H1 (cell line): ENCODE results near the gene PIBF1. TPM values are rescaled to one million over a fixed set of nuclear protein-coding genes. Genes with fewer than 3 reads are reported as not detected.
A peak's percentile ranks its signal among the peaks of the same experiment; 100 is the strongest.

ENCODE experiments used
- CTCF ChIA-PET: fragments of 300-600 bp; sonication (Branson Sonifier 250); formaldehyde crosslinking; loops from one replicate; lab custom pipeline; 2021; ENCODE audit not compliant: partially characterized antibody; lab: Charles Lee
- POLR2A ChIA-PET: fragments of 300-600 bp; sonication (Branson Sonifier 250); formaldehyde crosslinking; loops from one replicate; lab custom pipeline; 2021; ENCODE audit warnings: inconsistent platforms; ENCODE audit not compliant: partially characterized antibody; lab: Charles Lee
- DNase-seq, 2 experiments: peaks; one replicate each; pipeline versions ENCODE4 v3.0.0 to v3.0.0-alpha.2; 2010 to 2022; ENCODE audit warnings: low spot score in 2 of 2, low read depth in 1 of 2, mixed read lengths in 1 of 2
- FAIRE-seq: peaks from 2 replicates; lab custom pipeline; 2011; peaks lifted over from hg19 to GRCh38; lab: Jason Lieb, UNC
- H2AFZ ChIP-seq: 2 replicates; pipeline ENCODE4 v1.8.1; 2012; ENCODE audit warnings: low read length, inconsistent platforms
- H2AK5ac ChIP-seq: 2 replicates; pipeline ENCODE4 v1.6.1; 2013; ENCODE audit warnings: low read depth, low read length
- H2BK120ac ChIP-seq: replicated peaks from 2 replicates; pipeline ENCODE3; 2013; ENCODE audit warnings: low read depth, low read length, inconsistent platforms
- H2BK12ac ChIP-seq: 2 replicates; pipeline ENCODE4 v1.6.1; 2013; ENCODE audit warnings: low read depth, low read length
- H2BK15ac ChIP-seq: 2 replicates; pipeline ENCODE4 v1.6.1; 2013; ENCODE audit warnings: low read length
- H2BK20ac ChIP-seq: 2 replicates; pipeline ENCODE4 v1.6.1; 2013; ENCODE audit warnings: low read length
- H2BK5ac ChIP-seq: 2 replicates; pipeline ENCODE4 v1.6.1; 2013; ENCODE audit warnings: low read depth, low read length
- H3K14ac ChIP-seq: 2 replicates; pipeline ENCODE4 v1.6.1; 2013; ENCODE audit warnings: inconsistent platforms; ENCODE audit not compliant: insufficient read length
- H3K18ac ChIP-seq: 2 replicates; pipeline ENCODE4 v1.6.1; 2013; ENCODE audit warnings: low read length; ENCODE audit errors: extremely low read depth
- H3K23ac ChIP-seq: 2 replicates; pipeline ENCODE4 v1.6.1; 2013; ENCODE audit warnings: inconsistent platforms; ENCODE audit not compliant: insufficient read length
- H3K23me2 ChIP-seq: 2 replicates; pipeline ENCODE4 v1.6.1; 2013; ENCODE audit warnings: low read depth, low read length
- H3K27ac ChIP-seq: 2 replicates; pipeline ENCODE4 v1.6.1; 2011; ENCODE audit warnings: low read depth, low read length, inconsistent platforms
- H3K27me3 ChIP-seq, 4 experiments: replicated peaks in 1 of 4; 1 replicate in 1 of 4; 2 replicates in 3 of 4; pipeline versions ENCODE4 v1.6.1 to v1.8.1; 2011 to 2013; ENCODE audit warnings: low read length in 3 of 4, mild to moderate bottlenecking in 3 of 4, inconsistent platforms in 2 of 4, mixed read lengths in 2 of 4, moderate library complexity in 1 of 4; ENCODE audit not compliant: control insufficient read depth in 3 of 4, insufficient read depth in 3 of 4; ENCODE audit errors: extremely low read depth in 1 of 4
- H3K36me3 ChIP-seq, 4 experiments: 2 replicates each; pipeline versions ENCODE4 v1.6.1 to v1.8.1; 2011 to 2013; ENCODE audit warnings: mild to moderate bottlenecking in 4 of 4, low read length in 3 of 4, moderate library complexity in 2 of 4, control low read depth in 1 of 4, inconsistent platforms in 1 of 4; ENCODE audit not compliant: insufficient read depth in 4 of 4, control insufficient read depth in 2 of 4
- H3K4ac ChIP-seq: replicated peaks from 2 replicates; pipeline ENCODE3; 2013; ENCODE audit warnings: low read length, low read depth, mixed read lengths, inconsistent platforms; ENCODE audit not compliant: insufficient read length
- H3K4me1 ChIP-seq, 4 experiments: replicated peaks in 1 of 4; 1 replicate in 1 of 4; 2 replicates in 3 of 4; pipeline versions ENCODE4 v1.6.1 to v1.8.1; 2011 to 2013; ENCODE audit warnings: low read length in 3 of 4, inconsistent platforms in 2 of 4, mixed read lengths in 1 of 4; ENCODE audit not compliant: insufficient read depth in 4 of 4, control insufficient read depth in 3 of 4
- H3K4me2 ChIP-seq, 2 experiments: 2 replicates each; pipeline versions ENCODE4 v1.6.1 to v1.8.1; 2011 to 2013; ENCODE audit warnings: low read depth in 2 of 2, low read length in 2 of 2, control low read depth in 1 of 2, inconsistent platforms in 1 of 2, mild to moderate bottlenecking in 1 of 2; ENCODE audit not compliant: insufficient read depth in 1 of 2
- H3K4me3 ChIP-seq, 4 experiments: fragments of 200-600, 300-600 bp in 1 of 4; sonication (generic), shearing (Covaris generic), sonication (Bioruptor Twin) in 1 of 4; 2 replicates each; pipeline versions ENCODE4 v1.5.1 to v1.8.1; 2011 to 2016; ENCODE audit warnings: low read length in 4 of 4, low read depth in 3 of 4, control low read depth in 2 of 4, inconsistent platforms in 2 of 4, mild to moderate bottlenecking in 2 of 4, mixed read lengths in 1 of 4, moderate library complexity in 1 of 4; ENCODE audit not compliant: insufficient read depth in 2 of 4; ENCODE audit errors: extremely low read depth in 1 of 4
- H3K56ac ChIP-seq: replicated peaks from 2 replicates; pipeline ENCODE3; 2013; ENCODE audit warnings: low read depth, mild to moderate bottlenecking, mixed read lengths, low read length, inconsistent platforms; ENCODE audit not compliant: insufficient read length
- H3K79me1 ChIP-seq: 2 replicates; pipeline ENCODE4 v1.6.1; 2013; ENCODE audit warnings: low read depth, low read length, control low read depth
- H3K79me2 ChIP-seq, 2 experiments: 2 replicates each; pipeline versions ENCODE4 v1.6.1 to v1.8.1; 2012 to 2013; ENCODE audit warnings: low read length in 2 of 2, mild to moderate bottlenecking in 2 of 2, inconsistent platforms in 1 of 2; ENCODE audit not compliant: insufficient read depth in 2 of 2, control insufficient read depth in 1 of 2
- H3K9ac ChIP-seq, 4 experiments: replicated peaks in 1 of 4; 1 replicate in 1 of 4; 2 replicates in 3 of 4; pipeline versions ENCODE4 v1.6.1 to v1.8.1; 2011 to 2013; ENCODE audit warnings: low read depth in 3 of 4, low read length in 3 of 4, control low read depth in 2 of 4, mild to moderate bottlenecking in 2 of 4, moderate library complexity in 2 of 4, inconsistent platforms in 1 of 4; ENCODE audit errors: extremely low read depth in 1 of 4
- H3K9me3 ChIP-seq, 2 experiments: 2 replicates each; pipeline versions ENCODE4 v1.6.1 to v1.8.1; 2012 to 2013; ENCODE audit warnings: mild to moderate bottlenecking in 2 of 2, moderate library complexity in 2 of 2, control low read depth in 1 of 2, inconsistent platforms in 1 of 2, low read depth in 1 of 2, low read length in 1 of 2, mixed read lengths in 1 of 2; ENCODE audit not compliant: insufficient read depth in 2 of 2
- H4K20me1 ChIP-seq, 2 experiments: replicated peaks in 1 of 2; 2 replicates each; pipeline versions ENCODE3 to v1.8.1; 2011 to 2013; ENCODE audit warnings: inconsistent platforms in 2 of 2, low read length in 2 of 2, mild to moderate bottlenecking in 1 of 2; ENCODE audit not compliant: insufficient read depth in 2 of 2, control insufficient read depth in 1 of 2
- H4K5ac ChIP-seq: 2 replicates; pipeline ENCODE4 v1.6.1; 2013; ENCODE audit warnings: low read length, low read depth, mixed read lengths, inconsistent platforms; ENCODE audit not compliant: insufficient read length
- H4K8ac ChIP-seq: 2 replicates; pipeline ENCODE4 v1.8.0; 2013; ENCODE audit warnings: mild to moderate bottlenecking, moderate library complexity, low read length, inconsistent platforms; ENCODE audit not compliant: insufficient read depth; ENCODE audit errors: extremely low read depth
- H4K91ac ChIP-seq: replicated peaks from 2 replicates; pipeline ENCODE3; 2013; ENCODE audit warnings: low read length, mixed read lengths, inconsistent platforms; ENCODE audit not compliant: insufficient read length
- BACH1 ChIP-seq: IDR thresholded peaks from 2 replicates; pipeline ENCODE4 v1.6.1; 2012; ENCODE audit warnings: low read length, improper control_type of control experiment
- SIRT6 ChIP-seq: IDR thresholded peaks from one replicate; pipeline ENCODE4 v1.7.1; 2012; ENCODE audit warnings: low read length, inconsistent platforms
- WGBS, 2 experiments: shearing (Covaris generic) in 1 of 2; methylation state at CpG; one replicate each; pipeline versions ENCODE4 v1.1.6 to v1.1.7; 2013 to 2015; ENCODE audit warnings: low lambda C conversion rate in 2 of 2, mixed read lengths in 2 of 2, inconsistent platforms in 1 of 2, low coverage in 1 of 2, missing lambda C conversion rate in 1 of 2; ENCODE audit not compliant: insufficient replicate concordance in 2 of 2, insufficient coverage in 1 of 2, insufficient read length in 1 of 2; ENCODE audit errors: extremely low coverage in 1 of 2, missing lambda C conversion rate in 1 of 2; 5-methylcytosine and 5-hydroxymethylcytosine counted together
- polyA plus RNA-seq, 7 experiments: library from polyadenylated mRNA; depleted of rRNA in 3 of 7; stranded (reverse) in 5 of 7; unstranded in 2 of 7; fragments of >200 nt in 5 of 7; fragments of 200-250 nt in 2 of 7; gene quantifications; 1 replicate in 5 of 7; 2 replicates in 1 of 7; 4 replicates in 1 of 7; pipeline versions ENCODE4 v1.2.1 to v1.2.3, GENCODE V29; 2011 to 2013; ENCODE audit warnings: missing spikeins in 2 of 7, mixed read lengths in 2 of 7
- total RNA-seq: library from RNA; stranded (reverse); fragmentation: NEBNext Ultra II Directional; extraction: Animal tissue kit (Norgen Biotek cat#: 25700); gene quantifications from 2 replicates; pipeline ENCODE4 v1.2.1, GENCODE V29; 2021

PIBF1 gene
- total and polyA plus RNA-seq, 2 of the 8 experiments (the other 6 are each of a cell fraction or from before 2014, with no cell fraction given) = 1.1 to 13.2 TPM

DNA sequence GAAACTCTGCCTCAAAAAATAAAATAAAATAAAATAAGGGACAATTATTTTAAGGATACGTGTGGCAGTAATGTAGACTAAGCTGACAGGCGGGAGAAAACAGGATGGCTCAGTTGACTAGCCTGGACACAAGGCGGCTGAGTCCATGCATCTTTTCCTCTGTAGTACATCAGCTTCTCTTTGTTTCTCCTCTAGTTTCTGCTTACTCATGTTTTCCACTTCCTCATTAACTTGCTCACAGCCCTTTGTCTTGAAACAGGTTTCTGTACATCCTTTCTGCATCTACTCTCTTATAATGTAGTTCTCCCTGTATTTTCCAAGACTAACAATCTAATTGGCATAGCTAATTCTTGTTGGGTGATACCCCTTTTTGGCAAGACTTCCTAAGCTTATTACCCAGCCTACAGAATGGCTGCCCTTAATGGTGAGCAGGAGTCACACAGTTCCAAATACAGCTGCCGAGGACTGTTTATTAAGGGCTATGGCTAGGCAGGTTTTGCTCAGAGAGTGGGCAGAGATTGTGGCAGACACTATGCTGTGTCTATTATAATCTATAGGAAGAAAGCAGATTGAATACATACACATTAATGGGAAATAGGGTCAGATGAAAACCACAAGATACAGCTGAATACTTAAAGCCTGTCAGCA, 218.2 kb downstream of the PIBF1 start:
- Histone ChIP-seq H3K23me2 (no peaks in the 10 kb centered on the region), H2BK5ac (no peak overlapping the region), H3K27me3 (no peaks in the 10 kb centered on the region), H3K14ac (no peak overlapping the region), H3K56ac (no peak overlapping the region), H2BK12ac (no peak overlapping the region; the same call in 1 of the 2 replicates), H4K5ac (no peak overlapping the region), H3K4me3 (no peak overlapping the region), H3K36me3 (no peaks in the 10 kb centered on the region), H3K27ac (no peak overlapping the region; the same call in 1 of the 2 replicates), H3K4ac (no peak overlapping the region), H4K20me1 (no peaks in the 10 kb centered on the region), H3K18ac (no peak overlapping the region), H3K79me2 (no peaks in the 10 kb centered on the region), H2AK5ac (no peak overlapping the region), H2BK15ac (no peak overlapping the region), H4K91ac (no peak overlapping the region), H3K79me1 (no peaks in the 10 kb centered on the region), H3K4me1 (no peaks in the 10 kb centered on the region), H4K8ac (no peak overlapping the region), H3K23ac (no peak overlapping the region), H3K9me3 (no peaks in the 10 kb centered on the region), H2BK120ac (no peak overlapping the region), H2BK20ac (no peak overlapping the region), H2AFZ (no peak overlapping the region)
- POLR2A ChIA-PET = no interaction called here
- WGBS, 2 experiments = 88% methylated on average over 4 of the region's 4 CpGs; no CpG with 5 or more reads in 1 of the 2 experiments
- no peak for DNase-seq
- CTCF ChIA-PET = interaction anchor here (0.6 to 1.9 kb wide), 4 partner anchors 17 to 404 kb away, joined by 3 to 5 read pairs (median 4); no protein-coding TSS in a partner anchor
- FAIRE-seq = no peak
- no peak for TF ChIP-seq SIRT6
- peak; percentile 29; the same call in 1 of the 2 replicates for TF ChIP-seq BACH1
- TF ChIP-seq, all 59 proteins: peak for 1
- H3K9ac ChIP-seq = no peak overlapping the region
- H3K4me2 ChIP-seq = no peak overlapping the region
